H1 (cell line): ENCODE measurements around the gene RIGI. TPM values are rescaled to one million over a fixed set of nuclear protein-coding genes. Genes with fewer than 3 reads are reported as not detected.

Source experiments
- CTCF ChIA-PET: fragments of 300-600 bp; sonication (Branson Sonifier 250); formaldehyde crosslinking; loops from one replicate; lab custom pipeline; 2021; ENCODE audit not compliant: partially characterized antibody; lab: Charles Lee
- POLR2A ChIA-PET: fragments of 300-600 bp; sonication (Branson Sonifier 250); formaldehyde crosslinking; loops from one replicate; lab custom pipeline; 2021; ENCODE audit warnings: inconsistent platforms; ENCODE audit not compliant: partially characterized antibody; lab: Charles Lee
- DNase-seq, 2 experiments: peaks; one replicate each; pipeline versions ENCODE4 v3.0.0 to v3.0.0-alpha.2; 2010 to 2022; ENCODE audit warnings: low spot score in 2 of 2, low read depth in 1 of 2, mixed read lengths in 1 of 2
- FAIRE-seq: peaks from 2 replicates; lab custom pipeline; 2011; peaks lifted over from hg19 to GRCh38; lab: Jason Lieb, UNC
- H2AFZ ChIP-seq: 2 replicates; pipeline ENCODE4 v1.8.1; 2012; ENCODE audit warnings: low read length, inconsistent platforms
- H2AK5ac ChIP-seq: 2 replicates; pipeline ENCODE4 v1.6.1; 2013; ENCODE audit warnings: low read depth, low read length
- H2BK120ac ChIP-seq: replicated peaks from 2 replicates; pipeline ENCODE3; 2013; ENCODE audit warnings: low read depth, low read length, inconsistent platforms
- H2BK12ac ChIP-seq: 2 replicates; pipeline ENCODE4 v1.6.1; 2013; ENCODE audit warnings: low read depth, low read length
- H2BK15ac ChIP-seq: 2 replicates; pipeline ENCODE4 v1.6.1; 2013; ENCODE audit warnings: low read length
- H2BK20ac ChIP-seq: 2 replicates; pipeline ENCODE4 v1.6.1; 2013; ENCODE audit warnings: low read length
- H2BK5ac ChIP-seq: 2 replicates; pipeline ENCODE4 v1.6.1; 2013; ENCODE audit warnings: low read depth, low read length
- H3K14ac ChIP-seq: 2 replicates; pipeline ENCODE4 v1.6.1; 2013; ENCODE audit warnings: inconsistent platforms; ENCODE audit not compliant: insufficient read length
- H3K18ac ChIP-seq: 2 replicates; pipeline ENCODE4 v1.6.1; 2013; ENCODE audit warnings: low read length; ENCODE audit errors: extremely low read depth
- H3K23ac ChIP-seq: 2 replicates; pipeline ENCODE4 v1.6.1; 2013; ENCODE audit warnings: inconsistent platforms; ENCODE audit not compliant: insufficient read length
- H3K23me2 ChIP-seq: 2 replicates; pipeline ENCODE4 v1.6.1; 2013; ENCODE audit warnings: low read depth, low read length
- H3K27ac ChIP-seq: 2 replicates; pipeline ENCODE4 v1.6.1; 2011; ENCODE audit warnings: low read depth, low read length, inconsistent platforms
- H3K27me3 ChIP-seq, 4 experiments: replicated peaks in 1 of 4; 1 replicate in 1 of 4; 2 replicates in 3 of 4; pipeline versions ENCODE4 v1.6.1 to v1.8.1; 2011 to 2013; ENCODE audit warnings: low read length in 3 of 4, mild to moderate bottlenecking in 3 of 4, inconsistent platforms in 2 of 4, mixed read lengths in 2 of 4, moderate library complexity in 1 of 4; ENCODE audit not compliant: control insufficient read depth in 3 of 4, insufficient read depth in 3 of 4; ENCODE audit errors: extremely low read depth in 1 of 4
- H3K36me3 ChIP-seq, 4 experiments: 2 replicates each; pipeline versions ENCODE4 v1.6.1 to v1.8.1; 2011 to 2013; ENCODE audit warnings: mild to moderate bottlenecking in 4 of 4, low read length in 3 of 4, moderate library complexity in 2 of 4, control low read depth in 1 of 4, inconsistent platforms in 1 of 4; ENCODE audit not compliant: insufficient read depth in 4 of 4, control insufficient read depth in 2 of 4
- H3K4ac ChIP-seq: replicated peaks from 2 replicates; pipeline ENCODE3; 2013; ENCODE audit warnings: low read length, low read depth, mixed read lengths, inconsistent platforms; ENCODE audit not compliant: insufficient read length
- H3K4me1 ChIP-seq, 4 experiments: replicated peaks in 1 of 4; 1 replicate in 1 of 4; 2 replicates in 3 of 4; pipeline versions ENCODE4 v1.6.1 to v1.8.1; 2011 to 2013; ENCODE audit warnings: low read length in 3 of 4, inconsistent platforms in 2 of 4, mixed read lengths in 1 of 4; ENCODE audit not compliant: insufficient read depth in 4 of 4, control insufficient read depth in 3 of 4
- H3K4me2 ChIP-seq, 2 experiments: 2 replicates each; pipeline versions ENCODE4 v1.6.1 to v1.8.1; 2011 to 2013; ENCODE audit warnings: low read depth in 2 of 2, low read length in 2 of 2, control low read depth in 1 of 2, inconsistent platforms in 1 of 2, mild to moderate bottlenecking in 1 of 2; ENCODE audit not compliant: insufficient read depth in 1 of 2
- H3K4me3 ChIP-seq, 4 experiments: fragments of 200-600, 300-600 bp in 1 of 4; sonication (generic), shearing (Covaris generic), sonication (Bioruptor Twin) in 1 of 4; 2 replicates each; pipeline versions ENCODE4 v1.5.1 to v1.8.1; 2011 to 2016; ENCODE audit warnings: low read length in 4 of 4, low read depth in 3 of 4, control low read depth in 2 of 4, inconsistent platforms in 2 of 4, mild to moderate bottlenecking in 2 of 4, mixed read lengths in 1 of 4, moderate library complexity in 1 of 4; ENCODE audit not compliant: insufficient read depth in 2 of 4; ENCODE audit errors: extremely low read depth in 1 of 4
- H3K56ac ChIP-seq: replicated peaks from 2 replicates; pipeline ENCODE3; 2013; ENCODE audit warnings: low read depth, mild to moderate bottlenecking, mixed read lengths, low read length, inconsistent platforms; ENCODE audit not compliant: insufficient read length
- H3K79me1 ChIP-seq: 2 replicates; pipeline ENCODE4 v1.6.1; 2013; ENCODE audit warnings: low read depth, low read length, control low read depth
- H3K79me2 ChIP-seq, 2 experiments: 2 replicates each; pipeline versions ENCODE4 v1.6.1 to v1.8.1; 2012 to 2013; ENCODE audit warnings: low read length in 2 of 2, mild to moderate bottlenecking in 2 of 2, inconsistent platforms in 1 of 2; ENCODE audit not compliant: insufficient read depth in 2 of 2, control insufficient read depth in 1 of 2
- H3K9ac ChIP-seq, 4 experiments: replicated peaks in 1 of 4; 1 replicate in 1 of 4; 2 replicates in 3 of 4; pipeline versions ENCODE4 v1.6.1 to v1.8.1; 2011 to 2013; ENCODE audit warnings: low read depth in 3 of 4, low read length in 3 of 4, control low read depth in 2 of 4, mild to moderate bottlenecking in 2 of 4, moderate library complexity in 2 of 4, inconsistent platforms in 1 of 4; ENCODE audit errors: extremely low read depth in 1 of 4
- H3K9me3 ChIP-seq, 2 experiments: 2 replicates each; pipeline versions ENCODE4 v1.6.1 to v1.8.1; 2012 to 2013; ENCODE audit warnings: mild to moderate bottlenecking in 2 of 2, moderate library complexity in 2 of 2, control low read depth in 1 of 2, inconsistent platforms in 1 of 2, low read depth in 1 of 2, low read length in 1 of 2, mixed read lengths in 1 of 2; ENCODE audit not compliant: insufficient read depth in 2 of 2
- H4K20me1 ChIP-seq, 2 experiments: replicated peaks in 1 of 2; 2 replicates each; pipeline versions ENCODE3 to v1.8.1; 2011 to 2013; ENCODE audit warnings: inconsistent platforms in 2 of 2, low read length in 2 of 2, mild to moderate bottlenecking in 1 of 2; ENCODE audit not compliant: insufficient read depth in 2 of 2, control insufficient read depth in 1 of 2
- H4K5ac ChIP-seq: 2 replicates; pipeline ENCODE4 v1.6.1; 2013; ENCODE audit warnings: low read length, low read depth, mixed read lengths, inconsistent platforms; ENCODE audit not compliant: insufficient read length
- H4K8ac ChIP-seq: 2 replicates; pipeline ENCODE4 v1.8.0; 2013; ENCODE audit warnings: mild to moderate bottlenecking, moderate library complexity, low read length, inconsistent platforms; ENCODE audit not compliant: insufficient read depth; ENCODE audit errors: extremely low read depth
- H4K91ac ChIP-seq: replicated peaks from 2 replicates; pipeline ENCODE3; 2013; ENCODE audit warnings: low read length, mixed read lengths, inconsistent platforms; ENCODE audit not compliant: insufficient read length
- ATF3 ChIP-seq: IDR thresholded peaks from 2 replicates; pipeline ENCODE4 v1.6.1; 2011; ENCODE audit warnings: low read depth, mild to moderate bottlenecking, low read length; ENCODE audit not compliant: insufficient read depth
- CHD1 ChIP-seq: IDR thresholded peaks from 2 replicates; pipeline ENCODE4 v1.6.1; 2012; ENCODE audit warnings: low read depth, low read length, improper control_type of control experiment
- E2F6 ChIP-seq: IDR thresholded peaks from 2 replicates; pipeline ENCODE4 v1.6.1; 2012; ENCODE audit warnings: inconsistent platforms
- GABPA ChIP-seq: IDR thresholded peaks from 2 replicates; pipeline ENCODE4 v1.6.1; 2011; ENCODE audit warnings: mild to moderate bottlenecking, low read length, moderate library complexity, borderline replicate concordance; ENCODE audit not compliant: insufficient read depth
- JUN ChIP-seq: IDR thresholded peaks from 2 replicates; pipeline ENCODE4 v1.6.1; 2011; ENCODE audit warnings: low read depth, mild to moderate bottlenecking, improper control_type of control experiment, low read length
- KDM1A ChIP-seq: fragments of 200-600, 300-600 bp; sonication (generic); IDR thresholded peaks from 2 replicates; pipeline ENCODE4 v1.7.1; 2016; ENCODE audit warnings: mild to moderate bottlenecking, low read length, borderline replicate concordance
- NRF1 ChIP-seq: IDR thresholded peaks from 2 replicates; pipeline ENCODE4 v1.6.1; 2011; ENCODE audit warnings: mild to moderate bottlenecking, low read depth, low read length, improper control_type of control experiment
- RXRA ChIP-seq: IDR thresholded peaks from 2 replicates; pipeline ENCODE4 v1.6.1; 2011; ENCODE audit warnings: low read depth, mild to moderate bottlenecking, low read length, moderate library complexity; ENCODE audit not compliant: insufficient read depth
- SP1 ChIP-seq: IDR thresholded peaks from 2 replicates; pipeline ENCODE4 v1.6.1; 2011; ENCODE audit warnings: low read depth, low read length
- SP4 ChIP-seq: IDR thresholded peaks from 2 replicates; pipeline ENCODE4 v1.6.1; 2012; ENCODE audit warnings: low read length, inconsistent platforms
- SRF ChIP-seq: IDR thresholded peaks from 2 replicates; pipeline ENCODE4 v1.6.1; 2011; ENCODE audit warnings: mild to moderate bottlenecking, low read depth, low read length, moderate library complexity
- TBP ChIP-seq: IDR thresholded peaks from 2 replicates; pipeline ENCODE4 v1.6.1; 2011; ENCODE audit warnings: low read depth, low read length, improper control_type of control experiment
- TCF12 ChIP-seq: IDR thresholded peaks from 2 replicates; pipeline ENCODE4 v1.6.1; 2011; ENCODE audit warnings: low read depth, mild to moderate bottlenecking, low read length
- WGBS, 2 experiments: shearing (Covaris generic) in 1 of 2; methylation state at CpG; one replicate each; pipeline versions ENCODE4 v1.1.6 to v1.1.7; 2013 to 2015; ENCODE audit warnings: low lambda C conversion rate in 2 of 2, mixed read lengths in 2 of 2, inconsistent platforms in 1 of 2, low coverage in 1 of 2, missing lambda C conversion rate in 1 of 2; ENCODE audit not compliant: insufficient replicate concordance in 2 of 2, insufficient coverage in 1 of 2, insufficient read length in 1 of 2; ENCODE audit errors: extremely low coverage in 1 of 2, missing lambda C conversion rate in 1 of 2; 5-methylcytosine and 5-hydroxymethylcytosine counted together
- polyA plus RNA-seq, 7 experiments: library from polyadenylated mRNA; depleted of rRNA in 3 of 7; stranded (reverse) in 5 of 7; unstranded in 2 of 7; fragments of >200 nt in 5 of 7; fragments of 200-250 nt in 2 of 7; gene quantifications; 1 replicate in 5 of 7; 2 replicates in 1 of 7; 4 replicates in 1 of 7; pipeline versions ENCODE4 v1.2.1 to v1.2.3, GENCODE V29; 2011 to 2013; ENCODE audit warnings: missing spikeins in 2 of 7, mixed read lengths in 2 of 7
- total RNA-seq: library from RNA; stranded (reverse); fragmentation: NEBNext Ultra II Directional; extraction: Animal tissue kit (Norgen Biotek cat#: 25700); gene quantifications from 2 replicates; pipeline ENCODE4 v1.2.1, GENCODE V29; 2021

Gene RIGI
- total and polyA plus RNA-seq, 2 of the 8 experiments (the other 6 are each of a cell fraction or from before 2014, with no cell fraction given): 3.1 to 6.7 TPM

GRCh38 chr9:32523910-32524309 lies 2.1 kb downstream of the RIGI start:
- Histone ChIP-seq H3K79me1 (no peaks in the 10 kb centered on the region; the same call in 1 of the 2 replicates), H3K27ac (no peak overlapping the region), H3K23ac (no peak overlapping the region), H3K4ac (no peak overlapping the region), H4K20me1 (no peaks in the 10 kb centered on the region), H2BK15ac (no peak overlapping the region), H3K56ac (no peak overlapping the region), H3K36me3 (peaks cover 0 to 6% (median 0%) of the 10 kb centered on the region in 4 experiments; a peak in 3 of 8 replicates), H4K91ac (no peak overlapping the region), H3K18ac (no peak overlapping the region), H4K5ac (no peak overlapping the region), H2AFZ (no peak overlapping the region), H2BK120ac (no peak overlapping the region), H4K8ac (no peak overlapping the region), H3K27me3 (no peaks in the 10 kb centered on the region), H2BK20ac (no peak overlapping the region), H3K9me3 (peaks cover 8 to 11% of the 10 kb centered on the region in 2 experiments), H3K79me2 (0 out of 4 replicates have a peak, but pooled peaks cover 0 to 13% of the 10 kb centered on the region in 2 experiments), H3K4me2 (no peak overlapping the region), H3K9ac (no peak overlapping the region), H3K4me1 (peaks cover 0 to 5% (median 2%) of the 10 kb centered on the region in 4 experiments; a peak in 3 of 7 replicates), H3K14ac (no peak overlapping the region), H3K23me2 (peaks cover 4% of the 10 kb centered on the region; the same call in 1 of the 2 replicates), H2AK5ac (no peak overlapping the region), H2BK5ac (no peak overlapping the region), H3K4me3 (no peak overlapping the region), H2BK12ac (no peak overlapping the region)
- ChIA-PET POLR2A (no interaction called here), CTCF (interaction anchor here (1.3 kb wide), 1 partner anchor 144 kb away, joined by 4 read pairs; no protein-coding TSS in a partner anchor)
- DNase-seq (no peak), FAIRE-seq (no peak)
- WGBS, 2 experiments: 100% methylated on average over 1 of the region's 1 CpG; no CpG with 5 or more reads in 1 of the 2 experiments
- TF ChIP-seq ATF3 (no peak), SP1 (no peak), CHD1 (no peak), GABPA (no peak), JUN (no peak), SP4 (no peak), TBP (no peak), KDM1A (no peak), NRF1 (no peak), RXRA (no peak), E2F6 (no peak), TCF12 (no peak), SRF (no peak)
